ENCODE measurements around the gene CNOT11. TPM values are rescaled to one million over a fixed set of nuclear protein-coding genes. Genes with fewer than 3 reads are reported as not detected.
"Not testable (repeated sequence)": the region's sequence is repeated elsewhere in the genome, so short reads cannot be mapped to it uniquely, and the experiment has no call there.

CNOT11 gene
- total RNA-seq, 1 experiment from 2014 or later = 54.0 TPM

- TF ChIP-seq GRHL2 (CRISPR knock-in tag; IDR thresholded peaks at IDR 0.05; ENCODE audit: insufficient replicate concordance, severe bottlenecking) = no peak
Measured at GRCh38 chr2:101310834-101311695, 58.4 kb downstream of the CNOT11 start (continued).

GRCh38 chr2:101311696-101312017 lies 59.0 kb downstream of the CNOT11 start:
- H3K27me3 Mint-ChIP-seq (ENCODE audit: low read depth) = peaks cover 14% of the 10 kb centered on the region
- ATAC-seq = no peak
- no peak for TF ChIP-seq RORB (CRISPR knock-in tag; IDR thresholded peaks at IDR 0.05)
- no peak overlapping the region for H3K4me3 Mint-ChIP-seq
- H3K9me3 Mint-ChIP-seq = peaks cover 3% of the 10 kb centered on the region; the same call in 1 of the 2 replicates
- peaks cover 3% of the 10 kb centered on the region for H3K36me3 Mint-ChIP-seq
- no peak for DNase-seq (ENCODE audit: low spot score)
- ChIA-PET CTCF (no interaction called here), POLR2A (no interaction called here)
- H3K4me1 Mint-ChIP-seq = peaks cover 25% of the 10 kb centered on the region
- no peak overlapping the region for H3K27ac Mint-ChIP-seq

DNA sequence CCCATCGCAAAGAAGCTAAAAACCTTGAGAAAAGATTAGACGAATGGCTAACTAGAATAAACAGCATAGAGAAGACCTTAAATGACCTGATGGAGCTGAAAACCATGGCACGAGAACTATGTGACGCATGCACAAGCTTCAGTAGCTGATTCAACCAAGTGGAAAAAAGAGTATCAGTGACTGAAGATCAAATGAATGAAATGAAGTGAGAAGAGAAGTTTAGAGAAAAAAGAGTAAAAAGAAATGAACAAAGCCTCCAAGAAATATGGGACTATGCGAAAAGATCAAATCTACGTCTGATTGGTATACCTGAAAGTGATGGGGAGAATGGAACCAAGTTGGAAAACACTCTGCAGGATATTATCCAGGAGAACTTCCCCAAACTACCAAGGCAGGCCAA lies 63.9 kb downstream of the CNOT11 start:
- H3K27ac Mint-ChIP-seq; ATAC-seq; H3K36me3 Mint-ChIP-seq; H3K4me3 Mint-ChIP-seq; H3K4me1 Mint-ChIP-seq; DNase-seq (ENCODE audit: low spot score); POLR2A ChIA-PET; CTCF ChIA-PET: not testable (repeated sequence)
- H3K9me3 Mint-ChIP-seq = peaks cover 11% of the 10 kb centered on the region
- H3K27me3 Mint-ChIP-seq (ENCODE audit: low read depth) = peaks cover 19% of the 10 kb centered on the region

Small RNAs within 50 kb of the gene (microRNA-seq; reads per million reads assigned to microRNA genes)
- gene MIR5696 (ENCODE audit: borderline number of aligned reads) = not detected

Other genes starting within 250 kb of the CNOT11 start
- gene TBC1D8, start 101.5 kb upstream of the CNOT11 start, total RNA-seq (2021) = 30.3 to 51.7 TPM (median 32.0 TPM) in 3 replicates
- 25.6 to 30.0 TPM (median 28.4 TPM) in 3 replicates for gene RNF149, start 55.8 kb downstream of the CNOT11 start, total RNA-seq (2021)
- 1.1 to 1.7 TPM (median 1.6 TPM) in 3 replicates for gene CREG2, start 134.6 kb downstream of the CNOT11 start, total RNA-seq (2021)
- gene RFX8, start 222.2 kb downstream of the CNOT11 start, total RNA-seq (2021) = 0.16 to 0.28 TPM (median 0.21 TPM) in 3 replicates

Data from WTC11 (cell line).